Adrenal gland (tissue), 12 donors: Measurements from ENCODE around the gene KRTAP10-10. TPM values are rescaled to one million over a fixed set of nuclear protein-coding genes. Genes with fewer than 3 reads are reported as not detected.

Experiments
- DNase-seq, 7 donors: peaks; one replicate each; pipeline ENCODE4 v3.0.0-alpha.2; 2019 to 2020
- H3K27ac ChIP-seq, 5 donors: fragments of 200-600 bp; sonication (generic) in 4 of 5; 1 replicate in 3 of 5; 2 replicates in 2 of 5; pipeline versions ENCODE4 v1.5.1 to v1.8.0; 2016 to 2020; ENCODE audit warnings: mild to moderate bottlenecking in 1 of 5
- H3K27me3 ChIP-seq: fragments of 200-600 bp; 2 replicates; pipeline ENCODE4 v1.8.0; 2021
- H3K36me3 ChIP-seq, 2 donors: fragments of 200-600 bp; replicated peaks in 1 of 2; 1 replicate in 1 of 2; 2 replicates in 1 of 2; pipeline versions ENCODE4 v1.5.1 to v1.8.0; 2018 to 2022
- H3K4me1 ChIP-seq, 2 donors: fragments of 200-600 bp; replicated peaks in 1 of 2; 1 replicate in 1 of 2; 2 replicates in 1 of 2; pipeline versions ENCODE4 v1.5.1 to v1.8.0; 2018 to 2021
- H3K4me3 ChIP-seq, 4 donors: fragments of 200-600 bp; sonication (generic) in 3 of 4; one replicate each; pipeline ENCODE4 v1.5.1; 2016 to 2018
- H3K9me3 ChIP-seq, 3 donors: fragments of 200-600 bp; sonication (generic) in 1 of 3; replicated peaks in 1 of 3; 1 replicate in 2 of 3; 2 replicates in 1 of 3; pipeline versions ENCODE4 v1.5.1 to v1.8.0; 2016 to 2021
- CTCF ChIP-seq, 6 experiments: fragments of 450-650 bp in 4 of 6; fragments of 200-600 bp in 2 of 6; sonication (generic) in 1 of 6; IDR thresholded peaks; 1 replicate in 5 of 6; 2 replicates in 1 of 6; pipeline versions ENCODE4 v1.5.1 to v1.8.0; 2016 to 2021; ENCODE audit warnings: antibody characterized with exemption in 6 of 6, mild to moderate bottlenecking in 2 of 6, moderate library complexity in 1 of 6
- POLR2A ChIP-seq, 2 donors: fragments of 450-650 bp; IDR thresholded peaks; one replicate each; pipeline ENCODE4 v1.6.1; 2017; ENCODE audit warnings: antibody characterized with exemption in 2 of 2, mild to moderate bottlenecking in 2 of 2, moderate library complexity in 1 of 2
- WGBS, 4 donors: extraction: QIAGEN DNeasy Blood & Tissue Kit in 2 of 4; methylation state at CpG; one replicate each; pipeline versions ENCODE4 v1.1.5 to v1.1.7; 2013 to 2017; 5-methylcytosine and 5-hydroxymethylcytosine counted together
- intact Hi-C, 2 donors: fragments of 100-400 bp; cut with DNase I; formaldehyde crosslinking; loops; one replicate each; pipeline versions ENCODE4 v1.14.1 to v1.15.0; 2022 to 2023
- polyA plus RNA-seq, 3 donors: library from polyadenylated mRNA; stranded (reverse); fragments of 200-250 nt in 2 of 3; fragments of 350-450 nt in 1 of 3; fragmentation: Illumina TruSeq in 1 of 3; extraction: RNeasy Lipid Tissue Mini Kit (QIAGEN cat#74804) in 1 of 3; gene quantifications; one replicate each; pipeline ENCODE4 v1.2.3, GENCODE V29; 2013 to 2014
- total RNA-seq, 9 donors: library from RNA; depleted of rRNA in 4 of 9; stranded (reverse); fragments of >200 nt in 4 of 9; fragments of 120-200 nt in 1 of 9; fragmentation: NEBNext Ultra II Directional in 1 of 9; extraction: Animal tissue kit (Norgen Biotek cat#: 25700) in 1 of 9; gene quantifications; one replicate each; pipeline versions ENCODE4 v1.1.0 to v1.2.4, GENCODE V29; 2013 to 2023
- donor health status: healthy with polysubstance abuse.
- donor health status: Bipolar disorder and iron deficiency.
- donor health status: DM: yes; HTN: yes; CAD: no.
- donor health status: DM: no; HTN: no; CAD: no.
- donor health status: DM: no; HTN: no; CAD: no.
- donor health status: DM: yes; HTN: yes; CAD: no.

The KRTAP10-10 gene
- total and polyA plus RNA-seq, 12 donors = not detected

DNA sequence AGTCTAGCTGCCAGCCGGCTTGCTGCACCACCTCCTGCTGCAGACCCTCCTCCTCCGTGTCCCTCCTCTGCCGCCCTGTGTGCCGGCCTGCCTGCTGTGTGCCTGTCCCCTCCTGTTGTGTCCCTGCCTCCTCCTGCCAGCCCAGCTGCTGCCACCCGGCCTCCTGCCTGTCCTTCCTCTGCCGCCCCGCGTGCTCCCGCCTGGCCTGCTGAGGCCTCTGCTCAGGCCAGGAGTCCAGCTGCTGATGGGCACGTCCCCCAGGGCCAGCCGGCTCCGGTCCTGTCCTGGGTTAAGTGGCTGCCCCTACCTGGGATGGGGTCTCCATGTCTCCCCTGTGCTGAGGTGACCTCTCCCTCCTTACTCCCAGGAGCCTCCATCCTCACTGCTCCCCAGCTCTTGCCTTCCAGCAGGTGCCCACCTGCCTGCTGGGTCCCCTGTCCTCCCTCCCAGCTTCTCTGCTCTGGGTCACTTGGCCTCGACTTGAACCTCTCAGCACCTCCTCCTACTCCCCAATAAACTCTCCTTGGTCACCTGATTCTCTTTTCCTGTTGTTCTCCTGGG, 24.4 kb upstream of the KRTAP10-10 start:
- H3K9me3 ChIP-seq = no peaks in the 10 kb centered on the region
- DNase-seq = no peak
- no peaks in the 10 kb centered on the region for H3K27me3 ChIP-seq
- H3K4me1 ChIP-seq = no peaks in the 10 kb centered on the region
- intact Hi-C loops = no loop called here
- H3K4me3 ChIP-seq = no peak overlapping the region
- H3K27ac ChIP-seq = no peak overlapping the region
- no peak for TF ChIP-seq POLR2A (IDR thresholded peaks at IDR 0.05)
- TF ChIP-seq CTCF (IDR thresholded peaks at IDR 0.05) = no peak
- WGBS, 4 donors = 71 to 82% (median 79%) methylated on average over 12 to 13 of the region's 13 CpGs
- no peaks in the 10 kb centered on the region for H3K36me3 ChIP-seq

DNA sequence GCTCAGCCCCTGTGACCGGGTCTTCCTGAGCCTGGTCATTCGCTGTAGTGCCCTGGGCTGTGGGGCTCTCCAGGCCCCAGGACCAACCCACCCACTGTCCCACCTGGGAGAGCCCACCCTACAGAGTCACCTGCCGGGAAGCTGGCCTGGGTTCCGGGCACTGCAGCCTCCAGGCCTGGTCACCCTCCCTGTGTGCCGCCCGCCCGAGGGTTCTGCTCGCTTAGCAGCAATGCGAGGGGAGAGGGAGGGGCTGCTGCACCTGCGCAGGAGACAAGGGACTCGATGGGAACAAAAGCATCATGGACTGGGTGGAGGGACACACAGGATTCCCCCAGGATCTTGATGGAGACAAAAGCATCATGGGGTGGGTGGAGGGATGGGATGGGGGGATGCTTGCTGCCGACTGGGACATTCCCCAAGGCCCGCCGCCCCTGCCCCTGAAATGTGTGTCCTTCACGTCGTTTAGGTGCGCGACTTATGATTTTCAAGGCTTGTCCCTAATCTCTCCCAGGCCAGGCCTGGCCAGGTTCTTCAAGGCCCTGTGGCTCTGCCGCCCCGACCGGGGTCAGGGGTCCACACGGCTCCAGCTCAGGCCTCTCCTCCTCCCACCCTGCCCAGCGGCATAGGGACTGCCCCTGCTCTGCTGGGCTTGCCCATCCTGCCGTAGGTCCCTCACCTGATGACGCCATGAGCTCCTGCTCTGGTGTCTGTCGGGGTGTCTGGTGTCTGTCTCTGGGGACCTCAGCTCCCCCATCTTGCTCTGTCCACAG, 23.6 kb upstream of the KRTAP10-10 start:
- Histone ChIP-seq H3K4me3 (no peak overlapping the region), H3K27ac (no peak overlapping the region), H3K27me3 (no peaks in the 10 kb centered on the region), H3K4me1 (no peaks in the 10 kb centered on the region), H3K36me3 (no peaks in the 10 kb centered on the region), H3K9me3 (no peaks in the 10 kb centered on the region)
- DNase-seq = no peak
- intact Hi-C loops = no loop called here
- WGBS, 4 donors = 75 to 84% (median 80%) methylated on average over 10 to 26 of the region's 26 CpGs
- TF ChIP-seq POLR2A (IDR thresholded peaks at IDR 0.05) (no peak), CTCF (IDR thresholded peaks at IDR 0.05) (no peak)

GRCh38 chr21:44614161-44614631, 23.0 kb upstream of the KRTAP10-10 start:
- Histone ChIP-seq H3K36me3 (no peaks in the 10 kb centered on the region), H3K27me3 (no peaks in the 10 kb centered on the region), H3K4me3 (no peak overlapping the region), H3K27ac (no peak overlapping the region), H3K9me3 (no peaks in the 10 kb centered on the region), H3K4me1 (no peaks in the 10 kb centered on the region)
- 74 to 88% (median 77%) methylated on average over 10 to 20 of the region's 20 CpGs for WGBS, 4 donors
- TF ChIP-seq POLR2A (IDR thresholded peaks at IDR 0.05) = no peak
- TF ChIP-seq CTCF (IDR thresholded peaks at IDR 0.05) = no peak
- intact Hi-C loops = no loop called here
- no peak for DNase-seq

DNA sequence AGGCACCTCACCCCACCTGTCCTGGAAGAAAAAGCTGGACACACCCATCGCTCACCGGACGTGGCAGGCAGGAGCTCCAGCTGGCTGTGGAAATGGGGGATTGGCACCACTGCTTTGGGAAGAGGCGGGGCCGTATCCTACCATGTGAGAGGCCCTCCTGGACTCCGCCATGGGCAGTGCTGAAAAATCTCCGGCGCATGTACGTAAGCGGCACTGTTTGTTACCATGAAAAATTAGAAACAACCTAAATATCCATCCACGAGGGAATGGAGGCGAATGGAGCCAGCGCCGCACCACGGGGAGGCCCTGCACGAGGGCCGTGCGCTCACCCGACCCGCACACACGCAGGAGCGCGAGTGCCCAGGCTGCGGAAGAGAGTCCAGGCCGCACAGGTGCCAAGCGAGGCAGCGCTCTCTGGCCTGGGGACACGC, 22.2 kb upstream of the KRTAP10-10 start:
- Histone ChIP-seq H3K9me3 (no peaks in the 10 kb centered on the region), H3K27me3 (no peaks in the 10 kb centered on the region), H3K4me3 (no peak overlapping the region), H3K4me1 (no peaks in the 10 kb centered on the region), H3K27ac (no peak overlapping the region), H3K36me3 (no peaks in the 10 kb centered on the region)
- intact Hi-C loops = no loop called here
- DNase-seq = no peak
- TF ChIP-seq POLR2A (IDR thresholded peaks at IDR 0.05) = no peak
- no peak for TF ChIP-seq CTCF (IDR thresholded peaks at IDR 0.05)
- 86 to 90% (median 87%) methylated on average over 21 to 28 of the region's 28 CpGs for WGBS, 4 donors
